Activated naive CD8-positive, alpha-beta T cell (primary cell): Measurements from ENCODE around the gene EVX2.

Experiments used
- H3K27ac Mint-ChIP-seq: one replicate; pipeline ENCODE4 v1.8.0; 2021; ENCODE audit warnings: mixed read lengths
- H3K27me3 Mint-ChIP-seq: one replicate; pipeline ENCODE4 v1.8.0; 2021; ENCODE audit warnings: mixed read lengths
- H3K36me3 Mint-ChIP-seq: one replicate; pipeline ENCODE4 v1.8.0; 2021; ENCODE audit warnings: mixed read lengths
- H3K4me1 Mint-ChIP-seq: one replicate; pipeline ENCODE4 v1.8.0; 2021; ENCODE audit warnings: low read depth, mixed read lengths
- H3K4me3 Mint-ChIP-seq: one replicate; pipeline ENCODE4 v1.8.0; 2021; ENCODE audit warnings: mild to moderate bottlenecking, mixed read lengths
- H3K9me3 Mint-ChIP-seq: one replicate; pipeline ENCODE4 v1.8.0; 2021; ENCODE audit warnings: low read depth, mixed read lengths

Gene EVX2

GRCh38 chr2:176083796-176084261 is at the start of gene EVX2:
Gene EVX2 (minus strand): TSS chr2:176083962. CDS start chr2:176083776, 186 bp downstream.
- H3K36me3 Mint-ChIP-seq = peaks cover 11% of the 10 kb centered on the region
- H3K4me1 Mint-ChIP-seq = peaks cover 21% of the 10 kb centered on the region
- peak within 1 kb of the TSS; percentile 30 for H3K4me3 Mint-ChIP-seq
- H3K9me3 Mint-ChIP-seq = peaks cover under 1% of the 10 kb centered on the region
- peaks cover 46% of the 10 kb centered on the region for H3K27me3 Mint-ChIP-seq
- H3K27ac Mint-ChIP-seq = peak within 1 kb of the TSS; percentile 78

GRCh38 chr2:176133389-176133788 is 49.6 kb upstream of the EVX2 start:
- H3K27ac Mint-ChIP-seq = no peak overlapping the region
- no peaks in the 10 kb centered on the region for H3K9me3 Mint-ChIP-seq
- H3K4me1 Mint-ChIP-seq = peaks cover 39% of the 10 kb centered on the region
- H3K27me3 Mint-ChIP-seq = peaks cover 65% of the 10 kb centered on the region
- no peak overlapping the region for H3K4me3 Mint-ChIP-seq
- peaks cover 3% of the 10 kb centered on the region for H3K36me3 Mint-ChIP-seq

GRCh38 chr2:176132205-176133171 is 48.7 kb upstream of the EVX2 start:
- no peak overlapping the region for H3K27ac Mint-ChIP-seq
- H3K4me1 Mint-ChIP-seq = peaks cover 41% of the 10 kb centered on the region
- peaks cover 61% of the 10 kb centered on the region for H3K27me3 Mint-ChIP-seq
- H3K9me3 Mint-ChIP-seq = no peaks in the 10 kb centered on the region
- H3K4me3 Mint-ChIP-seq = peak overlapping the region; percentile 82
- peaks cover 2% of the 10 kb centered on the region for H3K36me3 Mint-ChIP-seq

GRCh38 chr2:176131848-176132158 is 48.0 kb upstream of the EVX2 start:
- H3K4me3 Mint-ChIP-seq = peak overlapping the region; percentile 82
- peaks cover 2% of the 10 kb centered on the region for H3K36me3 Mint-ChIP-seq
- H3K4me1 Mint-ChIP-seq = peaks cover 38% of the 10 kb centered on the region
- H3K27me3 Mint-ChIP-seq = peaks cover 62% of the 10 kb centered on the region
- no peaks in the 10 kb centered on the region for H3K9me3 Mint-ChIP-seq
- no peak overlapping the region for H3K27ac Mint-ChIP-seq

- peak overlapping the region; percentile 76 for H3K4me3 Mint-ChIP-seq
- H3K36me3 Mint-ChIP-seq = peaks cover 2% of the 10 kb centered on the region
- H3K4me1 Mint-ChIP-seq = peaks cover 37% of the 10 kb centered on the region
- no peaks in the 10 kb centered on the region for H3K9me3 Mint-ChIP-seq
- peak overlapping the region; percentile 58 for H3K27ac Mint-ChIP-seq
- H3K27me3 Mint-ChIP-seq = peaks cover 63% of the 10 kb centered on the region
These were observed 47.4 kb upstream of the EVX2 start for GRCh38 chr2:176130957-176131847.

GRCh38 chr2:176130147-176130956 is 46.6 kb upstream of the EVX2 start:
- H3K27me3 Mint-ChIP-seq = peaks cover 65% of the 10 kb centered on the region
- no peaks in the 10 kb centered on the region for H3K9me3 Mint-ChIP-seq
- no peak overlapping the region for H3K27ac Mint-ChIP-seq
- no peaks in the 10 kb centered on the region for H3K36me3 Mint-ChIP-seq
- peak overlapping the region; percentile 76 for H3K4me3 Mint-ChIP-seq
- H3K4me1 Mint-ChIP-seq = peaks cover 28% of the 10 kb centered on the region

- H3K27ac Mint-ChIP-seq = no peak overlapping the region
- no peak overlapping the region for H3K4me3 Mint-ChIP-seq
- H3K27me3 Mint-ChIP-seq = peaks cover 61% of the 10 kb centered on the region
- peaks cover 27% of the 10 kb centered on the region for H3K4me1 Mint-ChIP-seq
- H3K9me3 Mint-ChIP-seq = no peaks in the 10 kb centered on the region
- no peaks in the 10 kb centered on the region for H3K36me3 Mint-ChIP-seq
These were observed 46.0 kb upstream of the EVX2 start for GRCh38 chr2:176129813-176130146.

GRCh38 chr2:176128982-176129796 is 45.4 kb upstream of the EVX2 start, which contains the start of gene HOXD8:
Gene HOXD8 (plus strand): TSS chr2:176129705. CDS start chr2:176130367, 662 bp downstream.
- Mint-ChIP-seq H3K27me3 (peaks cover 59% of the 10 kb centered on the region), H3K4me3 (peak within 1 kb of the TSS; percentile 71), H3K9me3 (no peaks in the 10 kb centered on the region), H3K4me1 (peaks cover 28% of the 10 kb centered on the region), H3K36me3 (no peaks in the 10 kb centered on the region), H3K27ac (peak within 1 kb of the TSS; percentile 22)

GRCh38 chr2:176128172-176128981 is 44.6 kb upstream of the EVX2 start:
- peak overlapping the region; percentile 22 for H3K27ac Mint-ChIP-seq
- peak overlapping the region; percentile 71 for H3K4me3 Mint-ChIP-seq
- no peaks in the 10 kb centered on the region for H3K9me3 Mint-ChIP-seq
- H3K4me1 Mint-ChIP-seq = peaks cover 34% of the 10 kb centered on the region
- no peaks in the 10 kb centered on the region for H3K36me3 Mint-ChIP-seq
- H3K27me3 Mint-ChIP-seq = peaks cover 58% of the 10 kb centered on the region

- Mint-ChIP-seq H3K9me3 (no peaks in the 10 kb centered on the region), H3K36me3 (no peaks in the 10 kb centered on the region), H3K4me3 (peak overlapping the region; percentile 49), H3K27ac (no peak overlapping the region), H3K27me3 (peaks cover 53% of the 10 kb centered on the region), H3K4me1 (peaks cover 31% of the 10 kb centered on the region)
These were observed 44.0 kb upstream of the EVX2 start for GRCh38 chr2:176127774-176128072.

- Mint-ChIP-seq H3K36me3 (no peaks in the 10 kb centered on the region), H3K27ac (no peak overlapping the region), H3K27me3 (peaks cover 49% of the 10 kb centered on the region), H3K4me3 (no peak overlapping the region), H3K4me1 (peaks cover 28% of the 10 kb centered on the region), H3K9me3 (no peaks in the 10 kb centered on the region)
These were observed 43.4 kb upstream of the EVX2 start for GRCh38 chr2:176126929-176127773.

- no peaks in the 10 kb centered on the region for H3K9me3 Mint-ChIP-seq
- no peaks in the 10 kb centered on the region for H3K36me3 Mint-ChIP-seq
- H3K27ac Mint-ChIP-seq = no peak overlapping the region
- peaks cover 20% of the 10 kb centered on the region for H3K4me1 Mint-ChIP-seq
- H3K4me3 Mint-ChIP-seq = no peak overlapping the region
- peaks cover 42% of the 10 kb centered on the region for H3K27me3 Mint-ChIP-seq
These were observed 42.0 kb upstream of the EVX2 start for GRCh38 chr2:176125772-176126054.
